GM11168 (cell line): ENCODE results near the gene EEF2K.

Source experiments
- in situ Hi-C: fragments of 300-500 bp; cut with MboI; formaldehyde crosslinking; loops from one replicate; pipeline ENCODE4 v1.12.0; 2022; ENCODE audit warnings: low sequenced_read_pairs; ENCODE audit not compliant: unreplicated experiment

The EEF2K gene

GRCh38 chr16:22233037-22233372, 26.9 kb downstream of the EEF2K start:
- in situ Hi-C loops, result no loop called here

DNA sequence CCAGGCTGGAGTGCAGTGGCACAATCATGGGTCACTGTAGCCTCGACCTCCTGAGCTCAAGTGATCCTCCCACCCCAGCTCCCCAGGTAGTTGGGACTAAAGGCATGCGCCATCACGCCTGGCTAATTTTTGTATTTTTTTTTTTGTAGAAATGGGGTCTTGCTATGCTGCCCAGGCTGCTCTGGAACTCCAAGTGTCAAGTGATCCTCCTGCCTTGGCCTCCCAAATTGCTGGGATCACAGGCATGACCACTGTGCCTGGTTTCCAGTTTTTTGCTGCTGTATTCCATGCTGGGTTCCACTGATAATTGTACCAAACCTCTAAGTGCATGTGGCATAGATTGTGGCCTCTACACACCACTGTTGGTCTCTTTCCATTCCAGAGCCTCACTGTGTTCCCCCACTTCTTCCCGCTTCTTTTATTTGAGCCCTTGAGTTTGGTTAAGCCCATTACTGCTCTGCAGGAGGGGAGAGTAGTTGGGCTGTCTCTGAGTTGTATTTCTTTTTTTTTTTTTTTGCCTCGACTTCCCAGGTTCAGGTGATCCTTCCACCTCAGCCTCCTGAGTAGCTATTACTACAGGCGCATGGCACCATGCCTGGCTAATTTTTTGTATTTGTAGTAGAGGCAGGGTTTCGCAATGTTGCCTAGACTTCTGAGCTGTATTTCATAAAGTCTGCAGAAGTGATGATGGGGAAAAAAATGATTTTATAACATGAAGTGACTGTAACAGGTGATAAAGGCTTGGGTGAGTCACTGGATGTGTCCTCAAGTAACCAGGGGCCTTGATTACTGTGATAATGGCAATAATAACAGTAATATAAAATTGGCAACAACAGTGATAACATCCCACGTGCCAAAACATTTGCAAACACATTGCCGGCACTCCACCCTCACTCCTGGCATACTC, 30.0 kb downstream of the EEF2K start:
- in situ Hi-C loops, result no loop called here

DNA sequence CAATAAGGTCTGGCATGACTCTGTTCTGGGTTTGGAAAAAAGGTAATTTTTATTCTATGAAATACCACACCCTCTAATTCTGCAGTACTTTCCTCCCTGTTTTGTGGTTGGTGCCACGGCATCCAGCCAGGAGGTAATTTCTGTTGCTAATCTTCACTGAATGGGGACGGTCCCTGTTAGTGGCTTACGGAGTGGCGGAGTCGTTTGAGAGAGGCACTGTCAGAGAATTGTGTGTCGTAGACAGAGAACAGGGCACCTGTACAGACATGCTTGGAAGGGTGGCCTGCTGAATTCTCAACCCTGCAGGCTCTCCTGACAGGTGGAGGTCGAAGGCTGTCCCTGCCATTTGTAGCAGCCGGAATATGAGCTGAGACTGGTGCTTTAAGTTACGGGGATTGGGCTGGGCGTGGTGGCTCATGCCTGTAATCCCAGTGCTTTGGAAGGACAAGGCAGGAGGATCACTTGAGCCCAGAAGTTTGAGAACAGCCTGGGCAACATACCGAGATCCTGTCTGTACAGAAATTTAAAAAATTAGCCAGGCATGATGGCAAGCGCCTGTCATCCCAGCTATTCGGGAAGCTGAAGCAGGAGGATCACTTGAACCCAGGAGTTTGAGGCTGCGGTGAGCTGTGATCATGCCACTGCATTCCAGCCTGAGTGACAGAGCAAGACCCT, 33.2 kb downstream of the EEF2K start:
- in situ Hi-C loops, result no loop called here

GRCh38 chr16:22240023-22240710, 34.1 kb downstream of the EEF2K start:
- in situ Hi-C loops, result no loop called here

DNA sequence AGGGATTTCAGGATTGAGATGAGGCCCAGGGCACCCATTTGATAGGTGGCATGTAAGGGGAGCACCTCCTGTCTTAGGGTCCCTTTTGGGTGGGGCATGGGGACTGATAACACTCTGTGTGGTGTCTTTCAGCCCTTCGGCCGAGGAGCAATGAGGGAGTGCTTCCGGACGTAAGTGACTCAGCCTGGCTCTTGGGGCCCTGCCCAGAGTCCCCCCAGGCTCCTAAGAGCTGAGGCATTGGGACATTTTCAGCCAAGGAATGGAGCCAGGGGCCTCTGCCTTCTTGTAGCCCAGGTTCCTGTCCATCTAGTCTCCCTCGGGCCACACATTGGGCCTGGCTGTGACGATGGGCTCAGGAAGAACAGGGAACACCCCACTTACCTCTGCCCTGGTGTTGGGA, 44.4 kb downstream of the EEF2K start:
- in situ Hi-C loops, result no loop called here

- in situ Hi-C loops, result no loop called here
Observed at GRCh38 chr16:22252317-22252716, 46.2 kb downstream of the EEF2K start.

DNA sequence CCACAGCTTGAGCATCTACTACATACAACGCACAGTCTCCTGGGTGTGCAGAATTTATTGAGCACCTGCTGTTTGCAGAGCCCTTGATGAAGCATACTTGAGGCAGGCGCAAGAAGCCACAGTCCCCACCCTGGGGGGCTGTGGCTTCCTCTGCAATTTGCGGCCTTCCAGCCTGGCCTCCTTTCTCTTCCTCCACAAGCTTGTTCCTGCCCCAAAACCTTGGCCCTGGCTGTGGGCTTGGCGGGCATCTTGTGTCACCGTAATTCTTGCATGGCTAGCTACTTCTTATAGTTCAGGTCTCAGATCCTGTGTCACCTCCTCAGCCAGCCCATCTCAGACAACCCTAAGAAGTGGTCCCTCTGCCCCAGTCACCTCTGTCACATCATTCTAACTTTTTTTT, 47.2 kb downstream of the EEF2K start:
- in situ Hi-C loops, result no loop called here

- in situ Hi-C loops, result no loop called here
Observed at GRCh38 chr16:22255335-22255734, 49.3 kb downstream of the EEF2K start.

DNA sequence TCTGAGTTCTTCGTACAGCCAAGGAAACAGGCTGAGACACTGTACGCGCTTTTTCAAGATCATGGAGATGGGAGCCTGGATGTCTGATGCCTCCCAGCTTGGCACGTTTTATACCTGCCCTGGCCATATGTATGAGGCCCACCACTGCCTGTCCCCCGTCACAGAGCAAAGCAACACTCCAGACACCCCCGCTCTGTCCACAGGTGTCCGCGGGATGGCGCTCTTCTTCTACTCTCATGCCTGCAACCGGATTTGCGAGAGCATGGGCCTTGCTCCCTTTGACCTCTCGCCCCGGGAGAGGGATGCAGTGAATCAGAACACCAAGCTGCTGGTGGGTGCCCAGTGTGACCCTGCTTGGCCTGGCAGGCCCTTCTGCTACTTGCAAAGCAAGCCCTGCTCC, 51.4 kb downstream of the EEF2K start:
- in situ Hi-C loops, result no loop called here

DNA sequence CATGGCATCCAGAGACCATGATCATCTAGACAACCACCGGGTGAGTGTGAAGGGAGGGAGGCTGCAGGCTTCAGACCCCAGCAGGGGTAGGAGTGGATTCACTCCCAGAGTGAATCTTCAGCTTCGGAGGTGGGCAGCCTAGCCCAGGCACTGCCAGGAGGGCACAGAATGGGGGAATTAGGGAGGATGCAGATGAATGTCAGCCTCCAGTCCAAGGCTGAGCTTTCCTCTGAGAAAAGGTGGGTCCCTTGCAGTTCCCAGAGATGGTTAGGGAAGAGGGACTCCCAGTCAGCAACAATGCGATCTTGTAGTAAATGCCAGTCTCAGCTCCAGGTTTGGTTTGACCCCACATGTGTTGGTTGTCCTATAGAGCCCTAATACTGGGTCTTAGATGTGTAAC, 54.4 kb downstream of the EEF2K start:
- in situ Hi-C loops, result no loop called here

DNA sequence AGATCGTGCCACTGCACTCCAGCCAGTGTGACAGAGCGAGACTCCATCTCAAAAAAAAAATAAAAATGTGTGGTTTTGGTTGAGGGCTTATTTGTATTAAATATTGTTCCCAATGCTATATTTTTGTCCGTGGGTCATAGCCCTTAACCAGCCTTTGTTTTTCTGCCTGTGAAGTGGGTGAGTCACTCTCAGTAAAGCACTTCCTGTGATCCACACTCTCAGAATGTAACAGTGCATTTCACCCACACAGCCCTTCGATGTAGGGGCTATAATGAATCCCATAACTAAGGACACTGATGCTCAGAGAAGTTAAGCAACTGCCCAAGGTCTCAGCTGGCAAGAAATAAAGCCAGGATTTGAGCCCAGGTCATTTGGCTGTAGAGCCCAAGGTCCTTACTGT, 56.4 kb downstream of the EEF2K start:
- in situ Hi-C loops, result no loop called here

DNA sequence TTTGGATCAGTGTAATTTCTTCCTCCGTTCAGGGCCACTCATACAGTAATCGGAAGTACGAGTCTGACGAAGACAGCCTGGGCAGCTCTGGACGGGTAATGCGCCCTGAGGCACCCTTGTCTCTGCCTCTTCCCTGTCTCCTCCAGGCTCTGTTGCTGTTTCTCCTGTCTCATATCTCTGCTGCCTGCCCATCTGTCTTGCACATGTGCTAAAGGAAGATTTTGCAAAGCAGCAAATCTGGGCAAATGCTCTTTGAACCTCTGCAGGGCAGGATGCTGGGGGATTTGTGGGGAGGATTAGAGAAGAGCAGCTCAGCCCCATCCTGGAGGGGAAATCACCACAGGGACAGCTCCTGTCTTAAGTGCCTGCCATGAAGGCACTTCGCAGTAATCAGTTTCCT, 58.7 kb downstream of the EEF2K start:
- in situ Hi-C loops, result no loop called here

DNA sequence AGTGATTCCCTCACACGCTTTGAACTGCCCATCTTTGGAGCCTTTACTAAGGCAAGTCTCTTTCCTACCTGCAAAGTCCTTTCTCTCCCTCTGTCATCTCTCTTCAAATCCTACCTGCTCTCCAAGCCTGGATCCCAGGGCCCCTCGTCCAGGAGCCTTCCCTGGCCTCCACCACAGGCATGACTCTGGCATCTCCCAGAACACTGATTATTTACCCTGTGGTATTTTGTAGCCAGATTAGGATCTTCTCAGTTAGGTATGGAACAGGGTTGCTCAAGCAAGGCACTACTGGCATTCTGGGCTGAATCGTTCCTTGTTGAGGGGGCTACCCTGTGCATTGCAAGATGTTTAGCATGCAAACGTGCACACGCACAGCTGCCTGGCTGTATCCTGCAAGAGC, 59.3 kb downstream of the EEF2K start:
- in situ Hi-C loops, result no loop called here

- in situ Hi-C loops, result no loop called here
Observed at GRCh38 chr16:22266546-22266945, 60.5 kb downstream of the EEF2K start.

GRCh38 chr16:22267764-22268163, 61.7 kb downstream of the EEF2K start:
- in situ Hi-C loops, result no loop called here

GRCh38 chr16:22270525-22270924, 64.4 kb downstream of the EEF2K start:
- in situ Hi-C loops, result no loop called here

GRCh38 chr16:22272870-22273650, 67.0 kb downstream of the EEF2K start:
- in situ Hi-C loops, result no loop called here

GRCh38 chr16:22274916-22275315, 68.8 kb downstream of the EEF2K start:
- in situ Hi-C loops, result no loop called here

GRCh38 chr16:22278441-22279230, 72.6 kb downstream of the EEF2K start:
- in situ Hi-C loops, result no loop called here
